Mesendoderm (in vitro differentiated cells): ENCODE data around the gene MDGA2.
"Not testable (repeated sequence)": the region's sequence is repeated elsewhere in the genome, so short reads cannot be mapped to it uniquely, and the experiment has no call there.

ENCODE experiments used
- DNase-seq: peaks from one replicate; pipeline ENCODE4 v3.0.0; 2013
- H2AK5ac ChIP-seq: 2 replicates; pipeline ENCODE4 v1.6.1; 2013; ENCODE audit warnings: low read length, inconsistent platforms
- H2BK120ac ChIP-seq: 2 replicates; pipeline ENCODE4 v1.6.1; 2013; ENCODE audit warnings: low read depth, mild to moderate bottlenecking, low read length, moderate library complexity, mixed read lengths
- H2BK15ac ChIP-seq: replicated peaks from 2 replicates; pipeline ENCODE4 v1.6.1; 2013; ENCODE audit warnings: low read depth, mild to moderate bottlenecking, moderate library complexity
- H2BK5ac ChIP-seq: 2 replicates; pipeline ENCODE4 v1.6.1; 2013; ENCODE audit warnings: low read length, inconsistent platforms
- H3K18ac ChIP-seq: 2 replicates; pipeline ENCODE4 v1.6.1; 2013; ENCODE audit warnings: mild to moderate bottlenecking, low read length, mixed read lengths
- H3K23ac ChIP-seq: one replicate; pipeline ENCODE4 v1.6.1; 2013; ENCODE audit warnings: low read length
- H3K27ac ChIP-seq: 2 replicates; pipeline ENCODE4 v1.5.1; 2013; ENCODE audit warnings: low read depth, mild to moderate bottlenecking, inconsistent platforms, low read length, moderate library complexity
- H3K27me3 ChIP-seq: 2 replicates; pipeline ENCODE4 v1.6.1; 2013; ENCODE audit warnings: low read length, control low read depth, mild to moderate bottlenecking, inconsistent platforms; ENCODE audit not compliant: insufficient read depth, poor library complexity
- H3K36me3 ChIP-seq: 2 replicates; pipeline ENCODE4 v1.6.1; 2013; ENCODE audit warnings: low read length, inconsistent platforms; ENCODE audit not compliant: control insufficient read depth, insufficient read depth
- H3K4ac ChIP-seq: one replicate; pipeline ENCODE4 v1.6.1; 2013; ENCODE audit warnings: low read depth, mild to moderate bottlenecking, low read length, moderate library complexity
- H3K4me1 ChIP-seq: 2 replicates; pipeline ENCODE4 v1.6.1; 2013; ENCODE audit warnings: low read depth, low read length, inconsistent platforms; ENCODE audit not compliant: control insufficient read depth
- H3K4me2 ChIP-seq: 2 replicates; pipeline ENCODE4 v1.6.1; 2013; ENCODE audit warnings: low read length
- H3K4me3 ChIP-seq: 2 replicates; pipeline ENCODE4 v1.5.1; 2013; ENCODE audit warnings: mild to moderate bottlenecking, low read length
- H3K56ac ChIP-seq: one replicate; pipeline ENCODE4 v1.6.1; 2013; ENCODE audit warnings: low read length
- H3K79me1 ChIP-seq: 2 replicates; pipeline ENCODE4 v1.6.1; 2013; ENCODE audit warnings: low read length, inconsistent platforms
- H3K79me2 ChIP-seq: 2 replicates; pipeline ENCODE4 v1.6.1; 2013; ENCODE audit warnings: mild to moderate bottlenecking, low read length; ENCODE audit not compliant: control insufficient read depth, insufficient read depth
- H3K9ac ChIP-seq: 2 replicates; pipeline ENCODE4 v1.6.1; 2013; ENCODE audit warnings: low read length, inconsistent platforms
- H4K5ac ChIP-seq: one replicate; pipeline ENCODE4 v1.6.1; 2013; ENCODE audit warnings: low read length
- H4K8ac ChIP-seq: one replicate; pipeline ENCODE4 v1.6.1; 2013; ENCODE audit warnings: low read depth, mild to moderate bottlenecking, control low read depth, low read length, moderate library complexity
- WGBS: extraction: QIAGEN DNeasy Blood & Tissue Kit; methylation state at CpG from one replicate; pipeline ENCODE4 v1.1.7; 2013; ENCODE audit warnings: low lambda C conversion rate, missing lambda C conversion rate; ENCODE audit not compliant: insufficient coverage; ENCODE audit errors: extremely low coverage; 5-methylcytosine and 5-hydroxymethylcytosine counted together

MDGA2 gene

GRCh38 chr14:47651337-47651736, 24.1 kb downstream of the MDGA2 start:
- H3K79me2 ChIP-seq: no peaks in the 10 kb centered on the region
- peaks cover 2% of the 10 kb centered on the region for H3K27me3 ChIP-seq
- H2BK15ac ChIP-seq: no peak overlapping the region
- no peak overlapping the region for H2BK5ac ChIP-seq
- no peak overlapping the region for H3K9ac ChIP-seq
- WGBS: no CpG with 5 or more reads among the region's 5 CpGs
- no peak overlapping the region for H4K5ac ChIP-seq
- no peak overlapping the region for H4K8ac ChIP-seq
- no peak overlapping the region for H3K4ac ChIP-seq
- no peaks in the 10 kb centered on the region for H3K36me3 ChIP-seq
- DNase-seq: no peak
- H3K56ac ChIP-seq: no peak overlapping the region
- H2AK5ac ChIP-seq: no peak overlapping the region
- H3K4me1 ChIP-seq: no peaks in the 10 kb centered on the region
- no peak overlapping the region for H3K4me2 ChIP-seq
- H2BK120ac ChIP-seq: no peak overlapping the region
- no peaks in the 10 kb centered on the region for H3K79me1 ChIP-seq
- no peak overlapping the region for H3K27ac ChIP-seq
- H3K18ac ChIP-seq: no peak overlapping the region
- no peak overlapping the region for H3K23ac ChIP-seq
- H3K4me3 ChIP-seq: no peak overlapping the region

GRCh38 chr14:47637753-47638152, 37.7 kb downstream of the MDGA2 start:
- Histone ChIP-seq H3K79me1 (no peaks in the 10 kb centered on the region), H3K4me2 (no peak overlapping the region), H3K9ac (no peak overlapping the region), H3K18ac (no peak overlapping the region), H3K27ac (no peak overlapping the region), H2BK5ac (no peak overlapping the region), H2AK5ac (no peak overlapping the region), H3K79me2 (no peaks in the 10 kb centered on the region), H4K8ac (no peak overlapping the region), H3K23ac (no peak overlapping the region), H3K56ac (no peak overlapping the region), H2BK120ac (no peak overlapping the region), H3K27me3 (no peaks in the 10 kb centered on the region), H2BK15ac (no peak overlapping the region), H3K4me3 (no peak overlapping the region), H3K4ac (no peak overlapping the region), H4K5ac (no peak overlapping the region), H3K4me1 (no peaks in the 10 kb centered on the region), H3K36me3 (no peaks in the 10 kb centered on the region)
- no CpG with 5 or more reads among the region's 3 CpGs for WGBS
- no peak for DNase-seq

GRCh38 chr14:47626151-47627035, 49.0 kb downstream of the MDGA2 start:
- H3K56ac ChIP-seq: no peak overlapping the region
- no peak overlapping the region for H2AK5ac ChIP-seq

GRCh38 chr14:47624126-47624525, 51.3 kb downstream of the MDGA2 start:
- H3K56ac ChIP-seq, H3K4me1 ChIP-seq, H2BK15ac ChIP-seq, H3K4me3 ChIP-seq, H4K5ac ChIP-seq, H3K9ac ChIP-seq, H3K27ac ChIP-seq, H3K36me3 ChIP-seq, H3K79me1 ChIP-seq, H3K4me2 ChIP-seq, H3K18ac ChIP-seq, H3K4ac ChIP-seq, H3K27me3 ChIP-seq, H2AK5ac ChIP-seq, DNase-seq, H2BK5ac ChIP-seq, H2BK120ac ChIP-seq, H4K8ac ChIP-seq, H3K23ac ChIP-seq, H3K79me2 ChIP-seq: not testable (repeated sequence)
- WGBS: no CpG with 5 or more reads among the region's 13 CpGs

More at GRCh38 chr14:47626151-47627035, 49.0 kb downstream of the MDGA2 start:
- Histone ChIP-seq H3K18ac (no peak overlapping the region), H3K23ac (no peak overlapping the region), H2BK120ac (no peak overlapping the region), H2BK5ac (no peak overlapping the region), H3K27ac (no peak overlapping the region), H3K4me1 (no peaks in the 10 kb centered on the region), H3K79me2 (no peaks in the 10 kb centered on the region), H3K36me3 (no peaks in the 10 kb centered on the region), H4K8ac (no peak overlapping the region), H3K4ac (no peak overlapping the region), H3K9ac (no peak overlapping the region), H4K5ac (no peak overlapping the region), H2BK15ac (no peak overlapping the region), H3K4me3 (no peak overlapping the region), H3K79me1 (no peaks in the 10 kb centered on the region), H3K27me3 (no peaks in the 10 kb centered on the region), H3K4me2 (no peak overlapping the region)
- no peak for DNase-seq
- no CpG with 5 or more reads among the region's 51 CpGs for WGBS

GRCh38 chr14:47619392-47619791, 56.0 kb downstream of the MDGA2 start:
- no peak overlapping the region for H2BK15ac ChIP-seq
- H3K4me1 ChIP-seq: no peaks in the 10 kb centered on the region
- no peak overlapping the region for H3K23ac ChIP-seq
- no peaks in the 10 kb centered on the region for H3K79me1 ChIP-seq
- no peak overlapping the region for H2AK5ac ChIP-seq
- H3K4me3 ChIP-seq: no peak overlapping the region
- H2BK120ac ChIP-seq: no peak overlapping the region
- H3K4ac ChIP-seq: no peak overlapping the region
- no peak overlapping the region for H3K18ac ChIP-seq
- no peak overlapping the region for H3K4me2 ChIP-seq
- no peak overlapping the region for H3K56ac ChIP-seq
- DNase-seq: no peak
- H3K27ac ChIP-seq: no peak overlapping the region
- no peak overlapping the region for H4K8ac ChIP-seq
- H2BK5ac ChIP-seq: no peak overlapping the region
- no peak overlapping the region for H3K9ac ChIP-seq
- H3K79me2 ChIP-seq: no peaks in the 10 kb centered on the region
- no CpG with 5 or more reads among the region's 3 CpGs for WGBS
- no peaks in the 10 kb centered on the region for H3K36me3 ChIP-seq
- no peak overlapping the region for H4K5ac ChIP-seq
- no peaks in the 10 kb centered on the region for H3K27me3 ChIP-seq

GRCh38 chr14:47606566-47606965, 68.8 kb downstream of the MDGA2 start:
- no peak overlapping the region for H2AK5ac ChIP-seq
- no peak overlapping the region for H3K23ac ChIP-seq
- no peaks in the 10 kb centered on the region for H3K79me2 ChIP-seq
- no peak overlapping the region for H2BK5ac ChIP-seq
- H3K56ac ChIP-seq: no peak overlapping the region
- H3K4me1 ChIP-seq: no peaks in the 10 kb centered on the region
- no peak overlapping the region for H3K18ac ChIP-seq
- H4K8ac ChIP-seq: no peak overlapping the region
- no peaks in the 10 kb centered on the region for H3K79me1 ChIP-seq
- no peak overlapping the region for H3K9ac ChIP-seq
- H3K36me3 ChIP-seq: no peaks in the 10 kb centered on the region
- no peak overlapping the region for H2BK15ac ChIP-seq
- no peaks in the 10 kb centered on the region for H3K27me3 ChIP-seq
- no peak for DNase-seq
- H4K5ac ChIP-seq: no peak overlapping the region
- WGBS: no CpG with 5 or more reads among the region's 3 CpGs
- no peak overlapping the region for H2BK120ac ChIP-seq
- no peak overlapping the region for H3K27ac ChIP-seq
- no peak overlapping the region for H3K4me2 ChIP-seq
- H3K4me3 ChIP-seq: no peak overlapping the region
- H3K4ac ChIP-seq: no peak overlapping the region
